GM18508 (cell line): ENCODE measurements around the gene ECHDC3.

Source experiments
- ATAC-seq: cut with Tn5 transposase; IDR thresholded peaks from one replicate; pipeline ENCODE4 v1.9.1; 2021; ENCODE audit warnings: moderate number of reproducible peaks; ENCODE audit not compliant: insufficient read depth, unreplicated experiment

The ECHDC3 gene

DNA sequence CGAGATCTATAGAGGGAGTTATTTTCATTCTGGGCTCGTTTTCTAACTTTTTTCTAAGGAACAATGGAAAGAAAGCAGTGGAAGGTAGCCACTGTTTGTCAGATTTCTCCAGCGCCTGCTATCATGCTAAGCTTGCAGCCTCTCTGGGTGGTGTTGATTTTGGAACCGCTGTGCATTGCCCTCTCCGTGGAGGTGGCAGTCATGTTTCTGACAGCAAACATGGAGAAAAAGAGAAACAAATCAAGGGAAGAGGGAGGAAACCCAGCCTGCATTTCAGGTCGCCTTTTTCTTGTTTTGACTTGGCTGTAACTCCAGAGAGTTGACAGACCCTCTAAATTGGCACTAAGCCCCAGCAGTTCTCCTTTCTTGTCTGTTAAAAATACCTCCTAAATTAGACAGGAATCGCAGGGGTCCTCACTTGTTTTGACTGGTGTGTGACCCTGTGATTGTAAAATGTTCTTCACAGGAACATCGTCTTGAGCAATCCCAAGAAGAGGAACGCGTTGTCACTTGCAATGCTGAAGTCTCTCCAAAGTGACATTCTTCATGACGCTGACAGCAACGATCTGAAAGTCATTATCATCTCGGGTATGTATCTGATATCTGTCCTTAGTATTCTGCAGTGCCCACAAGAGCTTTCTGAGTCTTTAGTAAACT, 4.8 kb downstream of the ECHDC3 start:
- no peak for ATAC-seq

DNA sequence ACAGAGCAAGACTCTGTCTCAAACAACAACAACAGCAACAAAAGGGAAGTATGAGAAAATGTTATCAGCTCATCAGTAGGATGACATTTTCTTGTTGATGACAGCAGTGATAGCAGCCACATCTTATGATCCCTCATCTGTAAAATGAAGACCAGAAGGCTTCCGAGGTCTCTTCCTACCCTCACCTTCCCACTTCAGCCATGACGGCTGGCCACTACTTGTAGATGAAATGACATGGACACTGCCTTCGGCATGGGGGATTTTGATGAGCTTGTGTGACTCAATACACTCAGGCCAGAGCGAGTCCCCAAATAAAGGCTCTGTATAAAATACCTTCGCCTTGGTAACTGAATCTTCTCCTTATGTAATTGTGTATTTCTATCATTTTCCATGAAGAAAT, 6.7 kb downstream of the ECHDC3 start:
- no peak for ATAC-seq

DNA sequence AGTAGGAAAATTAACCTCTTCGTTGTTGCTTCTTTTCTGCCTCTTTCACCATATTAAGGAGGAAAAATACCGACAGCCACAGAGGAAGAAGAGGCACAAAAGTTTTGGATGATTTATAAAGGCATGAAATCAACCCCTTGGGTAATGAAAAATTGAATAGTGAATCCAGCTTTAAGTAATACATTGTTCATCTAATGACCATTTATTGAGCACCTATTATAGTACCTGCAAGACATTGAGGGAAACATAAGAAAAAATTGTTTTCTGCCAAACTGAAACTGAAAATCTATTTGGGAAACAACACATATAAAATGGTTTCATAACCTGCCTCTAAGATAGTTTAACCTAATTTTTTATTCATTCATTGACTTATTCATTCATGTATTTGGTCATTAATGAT, 8.2 kb downstream of the ECHDC3 start:
- ATAC-seq: no peak

DNA sequence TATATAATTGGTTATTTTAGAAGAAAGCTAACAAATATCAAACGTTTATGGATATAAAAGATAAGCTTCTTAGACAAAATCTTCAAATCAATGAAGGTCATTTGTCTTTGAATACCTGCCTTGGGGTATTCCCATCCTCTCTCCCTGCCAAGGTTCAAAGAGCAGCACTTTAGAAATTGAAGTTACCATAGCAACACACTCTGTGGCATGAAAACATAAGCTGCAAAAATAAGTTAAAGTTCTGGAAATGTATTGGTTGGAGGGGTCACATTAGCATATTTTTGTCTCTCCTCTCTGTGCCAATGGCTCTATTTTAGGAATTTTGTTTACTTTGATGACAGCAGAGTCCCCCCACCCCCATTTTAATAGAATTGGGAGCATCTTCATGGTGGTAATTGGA, 12.0 kb downstream of the ECHDC3 start:
- ATAC-seq: no peak

DNA sequence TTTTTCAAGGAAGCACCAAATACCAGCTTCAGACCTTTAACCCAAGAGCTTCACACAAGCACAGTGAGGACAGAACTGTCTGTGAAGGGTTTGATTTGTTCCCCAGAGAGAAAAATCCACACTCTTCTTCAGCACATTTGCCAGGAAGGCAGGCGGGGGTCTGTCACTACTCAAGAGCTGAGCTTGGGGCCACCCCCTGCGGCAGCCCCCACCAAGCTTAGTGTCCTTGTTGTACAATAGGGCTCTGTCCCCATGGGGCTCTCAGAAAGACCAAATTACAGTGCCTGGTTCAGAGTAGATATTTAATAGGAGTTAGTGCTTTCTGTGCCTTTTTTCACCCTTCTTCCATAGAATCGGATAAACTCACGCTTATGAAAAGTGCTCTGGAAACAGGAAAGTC, 12.4 kb downstream of the ECHDC3 start:
- ATAC-seq: no peak

DNA sequence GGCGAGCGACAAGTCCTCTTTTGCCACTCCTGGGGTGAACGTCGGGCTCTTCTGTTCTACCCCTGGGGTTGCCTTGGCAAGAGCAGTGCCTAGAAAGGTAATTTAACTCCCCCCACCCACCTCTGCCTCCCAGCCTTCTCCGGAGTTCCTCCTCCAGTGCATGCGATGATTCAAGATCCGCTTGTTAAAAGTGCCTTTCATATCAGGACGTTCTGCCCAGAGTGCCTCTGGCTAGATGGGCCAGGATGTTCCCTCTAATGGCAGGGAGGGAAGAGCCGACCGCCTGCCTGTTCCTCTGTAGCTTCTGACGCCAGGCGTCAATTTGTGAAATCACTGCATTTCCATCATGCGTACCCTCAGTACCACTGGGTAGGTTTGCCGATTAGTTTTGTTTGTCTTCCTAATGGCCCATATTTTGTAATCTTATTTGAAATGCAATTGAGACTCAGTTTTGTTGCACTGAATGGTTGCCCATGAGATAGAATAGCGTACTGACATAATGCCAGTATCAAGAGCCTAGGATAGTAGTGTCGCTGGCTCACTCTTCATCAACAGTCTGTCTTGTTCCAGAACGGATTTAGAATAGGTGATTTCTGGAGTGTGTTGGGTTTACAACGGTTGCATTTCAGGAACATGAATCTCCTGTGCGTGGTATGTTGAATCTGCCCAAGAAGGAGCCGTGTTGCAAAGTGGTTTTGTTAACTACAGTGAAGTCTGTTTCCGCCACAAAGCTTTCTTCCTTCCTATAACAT, 13.5 kb downstream of the ECHDC3 start:
- ATAC-seq: no peak

DNA sequence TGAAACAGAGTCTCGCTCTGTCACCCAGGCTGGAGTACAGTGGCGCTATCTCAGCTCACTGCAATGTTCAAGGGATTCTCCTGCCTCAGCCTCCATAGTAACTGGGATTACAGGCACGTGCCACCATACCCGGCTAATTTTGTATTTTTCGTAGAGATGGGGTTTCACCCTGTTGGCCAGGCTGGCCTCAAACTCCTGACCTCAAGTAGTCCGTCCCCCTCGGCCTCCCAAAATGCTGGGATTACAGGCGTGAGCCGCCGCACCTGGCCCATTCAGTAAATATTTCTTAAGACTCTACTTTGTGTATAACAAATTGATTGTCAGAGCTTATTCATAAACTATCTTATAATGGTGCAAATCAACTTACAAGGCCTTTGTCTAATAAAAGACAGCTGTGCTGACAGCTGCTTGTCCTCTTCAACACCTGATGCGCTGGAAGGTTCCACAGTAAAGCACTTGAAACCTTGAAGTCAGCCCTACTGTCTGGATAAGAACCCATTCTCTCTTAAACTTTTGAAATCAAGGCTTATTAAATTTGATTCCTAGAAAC, 14.7 kb downstream of the ECHDC3 start:
- no peak for ATAC-seq

DNA sequence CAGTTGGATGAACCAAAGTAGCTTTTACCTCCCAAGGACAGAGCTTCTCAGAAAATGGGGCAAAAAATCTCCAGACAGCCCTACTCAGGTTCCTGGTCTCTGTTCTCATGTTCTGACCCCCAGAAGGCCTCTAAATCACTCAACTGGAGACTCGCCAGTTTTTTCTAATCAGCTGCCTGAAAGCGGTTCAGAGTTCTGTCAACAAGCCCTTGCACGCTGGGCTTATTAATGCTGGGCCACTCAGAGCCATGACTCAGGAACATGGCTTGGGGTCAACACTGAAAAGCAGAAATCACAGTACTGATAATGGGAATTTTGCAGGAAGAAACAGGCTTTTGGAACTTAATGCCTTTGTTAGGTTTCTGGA, 15.3 kb downstream of the ECHDC3 start:
- ATAC-seq: no peak

DNA sequence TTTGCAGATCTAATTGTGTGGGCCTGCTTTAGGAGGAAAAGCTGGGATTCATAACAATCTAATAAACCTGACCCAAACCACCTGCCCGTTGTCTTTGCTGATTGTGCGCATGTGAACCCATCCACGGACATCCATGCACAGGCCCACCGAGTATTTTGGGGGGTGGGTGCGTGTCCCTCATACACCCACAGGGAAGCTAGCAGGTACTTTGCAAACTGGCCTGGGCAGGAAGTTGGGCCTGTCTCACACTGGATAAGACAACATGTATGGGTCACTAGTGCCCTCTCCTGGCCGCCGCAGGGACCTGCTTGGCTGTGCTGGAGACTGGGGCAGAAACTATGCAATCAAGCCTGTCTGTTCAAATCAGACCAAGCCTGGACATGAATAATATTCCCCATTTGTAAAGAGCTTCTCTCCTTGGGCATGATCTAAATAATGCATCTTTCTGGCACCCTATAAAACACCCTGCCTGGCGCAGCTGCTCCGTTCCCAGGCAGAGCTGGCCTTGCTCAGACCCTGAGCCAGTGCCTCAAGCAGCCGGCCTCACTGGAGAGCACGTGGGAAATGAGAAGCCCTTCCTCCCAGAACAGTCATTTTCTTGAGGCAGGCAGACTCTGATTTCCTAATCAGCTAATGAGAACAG, 15.8 kb downstream of the ECHDC3 start:
- ATAC-seq: peak; percentile 77

DNA sequence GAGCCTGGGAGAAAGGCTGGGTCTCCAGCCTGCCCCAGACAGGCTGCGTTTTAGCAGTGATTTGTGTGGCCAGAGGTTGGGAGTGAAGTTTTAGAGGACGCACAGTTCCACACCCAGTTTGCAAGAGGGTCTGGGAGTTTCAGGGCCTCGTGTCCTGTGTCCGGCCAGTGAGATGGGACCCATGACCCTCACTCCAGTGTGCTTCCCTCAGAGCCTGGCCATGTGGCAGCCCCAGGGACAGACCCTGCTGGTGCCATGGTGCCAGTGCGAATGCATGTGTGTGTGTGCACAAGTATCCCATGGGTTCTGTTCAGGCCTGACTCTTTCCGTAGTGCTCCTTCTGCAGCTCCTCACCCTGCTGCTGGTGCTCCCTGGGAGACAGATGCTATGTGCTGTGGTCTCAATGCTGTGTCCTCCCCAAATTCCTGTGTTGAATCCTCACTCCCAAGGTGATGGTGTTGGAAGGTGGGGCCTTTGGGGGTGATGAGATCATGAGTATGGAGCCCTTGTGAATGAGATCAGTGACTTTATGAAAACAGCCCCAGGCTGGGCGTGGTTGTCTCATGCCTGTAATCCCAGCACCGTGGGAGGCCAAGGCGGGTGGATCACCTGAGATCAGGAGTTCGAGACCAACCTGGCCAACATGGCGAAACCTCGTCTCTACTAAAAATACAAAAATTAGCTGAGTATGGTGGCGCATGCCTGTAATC, 16.5 kb downstream of the ECHDC3 start:
- no peak for ATAC-seq

DNA sequence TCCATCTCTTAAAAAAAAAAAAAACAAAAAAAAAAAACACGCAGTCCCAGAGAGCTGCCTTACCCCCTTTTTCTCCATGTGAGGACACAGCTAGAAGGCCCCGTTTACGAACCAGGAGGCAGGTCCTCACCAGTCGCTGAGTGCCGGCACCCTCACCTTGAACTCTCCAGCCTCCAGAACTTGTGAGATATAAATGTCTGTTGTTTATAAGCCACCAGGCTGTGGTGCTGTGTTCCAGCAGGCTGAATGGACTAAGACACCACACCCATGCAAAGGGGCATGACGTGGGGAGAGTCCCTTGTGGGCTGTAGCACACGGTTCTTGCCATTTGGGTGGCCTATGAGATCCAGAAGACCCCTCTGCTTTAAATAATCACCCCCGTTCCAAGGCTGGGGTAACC, 17.2 kb downstream of the ECHDC3 start:
- ATAC-seq: no peak

DNA sequence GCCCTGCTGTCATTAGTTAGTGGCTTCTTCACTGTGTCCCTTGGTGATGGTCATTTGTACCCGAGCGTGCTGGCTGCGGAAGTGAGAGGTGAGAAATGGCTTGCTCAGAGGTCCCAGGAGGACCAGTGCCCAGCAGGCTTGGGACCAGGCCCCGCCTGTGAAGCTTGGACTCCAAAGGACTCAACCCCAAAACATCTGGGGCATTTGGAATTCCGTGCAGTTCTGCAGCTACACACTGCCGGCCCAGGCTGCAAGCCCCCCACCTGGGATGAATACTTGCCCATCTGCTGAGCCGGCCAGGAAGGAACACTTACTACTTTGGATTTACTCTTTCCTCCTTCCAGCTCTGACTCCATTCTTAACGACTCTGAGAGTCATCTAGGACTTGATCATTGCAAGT, 18.0 kb downstream of the ECHDC3 start:
- ATAC-seq: no peak

DNA sequence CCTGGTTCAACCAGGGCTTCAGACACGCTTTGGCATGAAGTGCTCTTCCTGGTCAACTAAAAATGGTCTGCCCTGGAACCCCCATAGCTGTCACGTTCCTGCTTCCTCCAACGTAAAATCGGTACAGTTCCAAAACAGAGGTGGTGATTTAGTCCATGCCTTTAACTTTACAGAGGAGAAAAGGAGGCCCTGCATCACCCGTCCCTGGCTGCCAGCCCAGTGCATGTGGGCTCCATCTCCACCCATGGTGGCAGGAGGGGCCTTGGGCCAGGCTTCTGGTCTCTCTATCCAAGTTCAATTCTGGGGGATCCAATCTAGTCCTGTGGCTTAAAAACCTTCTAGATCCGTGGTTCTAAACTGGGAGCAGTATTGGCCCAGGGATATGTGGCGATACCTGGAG, 18.7 kb downstream of the ECHDC3 start:
- ATAC-seq: no peak

DNA sequence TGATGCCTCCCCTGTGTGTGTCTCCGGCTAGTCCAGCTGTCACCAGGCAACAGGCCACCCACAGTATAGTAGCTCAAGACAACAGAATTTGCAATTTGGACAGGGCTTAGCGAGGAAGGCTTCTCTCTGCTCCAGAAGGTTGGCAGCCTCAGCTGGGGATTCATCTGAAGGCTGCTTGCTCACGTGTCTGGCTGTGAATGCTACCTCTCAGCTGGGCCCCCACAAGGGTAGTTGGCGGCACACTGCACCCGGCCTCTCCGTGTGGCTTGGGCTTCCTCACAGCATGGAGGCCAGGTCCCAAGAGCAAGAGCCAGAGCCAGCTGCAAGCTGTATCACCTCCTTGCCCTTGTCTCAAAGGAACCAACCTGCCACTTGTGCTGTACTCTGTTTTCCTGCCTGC, 19.2 kb downstream of the ECHDC3 start:
- ATAC-seq: no peak

DNA sequence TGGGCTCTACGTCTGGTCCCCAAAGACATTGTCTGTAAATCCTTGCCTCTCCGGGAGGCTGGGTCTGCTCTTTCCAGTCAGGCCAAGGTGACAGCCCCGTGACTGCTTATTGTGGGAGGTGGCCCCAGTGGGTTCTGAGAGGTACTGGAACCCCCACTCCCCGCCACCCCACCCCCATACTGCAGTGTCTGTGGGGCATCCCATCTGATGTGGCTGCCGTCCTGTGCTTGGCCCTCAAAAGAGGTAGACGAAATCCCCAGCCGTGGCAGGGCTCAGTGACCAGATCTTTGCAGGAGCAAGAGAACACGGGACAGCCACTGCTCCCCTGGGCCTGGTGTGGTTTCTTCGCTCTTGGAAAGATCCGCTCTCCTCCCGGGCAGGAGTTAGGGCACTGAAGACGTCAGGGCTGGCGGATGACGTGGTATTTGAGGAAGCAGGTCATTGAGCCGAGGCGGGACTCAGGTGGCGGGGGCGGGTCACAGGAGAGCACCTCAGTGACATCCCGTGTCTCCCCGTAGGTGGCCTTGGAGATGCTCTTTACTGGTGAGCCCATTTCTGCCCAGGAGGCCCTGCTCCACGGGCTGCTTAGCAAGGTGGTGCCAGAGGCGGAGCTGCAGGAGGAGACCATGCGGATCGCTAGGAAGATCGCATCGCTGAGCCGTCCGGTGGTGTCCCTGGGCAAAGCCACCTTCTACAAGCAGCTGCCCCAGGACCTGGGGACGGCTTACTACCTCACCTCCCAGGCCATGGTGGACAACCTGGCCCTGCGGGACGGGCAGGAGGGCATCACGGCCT, 20.7 kb downstream of the ECHDC3 start:
- no peak for ATAC-seq

DNA sequence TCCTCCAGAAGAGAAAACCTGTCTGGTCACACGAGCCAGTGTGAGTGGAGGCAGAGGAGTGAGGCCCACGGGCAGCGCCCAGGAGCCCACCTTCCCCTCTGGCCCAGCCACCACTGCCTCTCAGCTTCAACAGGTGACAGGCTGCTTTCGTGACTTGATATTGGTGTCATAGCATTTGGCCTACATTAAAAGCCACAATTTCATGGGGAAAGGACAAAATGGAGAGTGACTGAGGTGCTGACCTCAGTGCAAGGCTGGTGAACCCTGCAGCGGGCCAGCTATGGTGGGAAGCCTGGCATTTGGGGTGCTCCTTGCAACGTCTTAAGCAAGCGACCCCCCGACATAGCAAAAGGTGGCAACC, 21.3 kb downstream of the ECHDC3 start:
- no peak for ATAC-seq

DNA sequence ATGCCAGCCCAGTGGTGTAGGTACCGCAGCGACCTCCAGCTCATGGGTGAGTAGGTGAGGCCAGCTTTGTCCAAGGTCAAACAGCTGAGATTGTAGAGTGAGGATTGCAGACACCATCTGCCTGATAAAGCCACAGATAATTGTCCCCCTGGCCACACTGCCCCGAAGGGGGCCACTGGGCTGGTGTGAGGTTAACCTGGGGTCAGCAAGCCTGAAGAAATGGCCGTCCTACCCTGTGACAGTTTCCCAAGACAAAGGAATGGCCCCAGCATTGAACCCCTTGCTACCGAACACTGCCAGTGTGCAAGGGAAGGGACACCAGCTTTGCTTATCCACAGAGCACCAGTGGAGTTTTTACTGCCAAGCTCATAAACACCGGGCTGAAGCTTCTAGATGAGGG, 23.0 kb downstream of the ECHDC3 start:
- no peak for ATAC-seq

DNA sequence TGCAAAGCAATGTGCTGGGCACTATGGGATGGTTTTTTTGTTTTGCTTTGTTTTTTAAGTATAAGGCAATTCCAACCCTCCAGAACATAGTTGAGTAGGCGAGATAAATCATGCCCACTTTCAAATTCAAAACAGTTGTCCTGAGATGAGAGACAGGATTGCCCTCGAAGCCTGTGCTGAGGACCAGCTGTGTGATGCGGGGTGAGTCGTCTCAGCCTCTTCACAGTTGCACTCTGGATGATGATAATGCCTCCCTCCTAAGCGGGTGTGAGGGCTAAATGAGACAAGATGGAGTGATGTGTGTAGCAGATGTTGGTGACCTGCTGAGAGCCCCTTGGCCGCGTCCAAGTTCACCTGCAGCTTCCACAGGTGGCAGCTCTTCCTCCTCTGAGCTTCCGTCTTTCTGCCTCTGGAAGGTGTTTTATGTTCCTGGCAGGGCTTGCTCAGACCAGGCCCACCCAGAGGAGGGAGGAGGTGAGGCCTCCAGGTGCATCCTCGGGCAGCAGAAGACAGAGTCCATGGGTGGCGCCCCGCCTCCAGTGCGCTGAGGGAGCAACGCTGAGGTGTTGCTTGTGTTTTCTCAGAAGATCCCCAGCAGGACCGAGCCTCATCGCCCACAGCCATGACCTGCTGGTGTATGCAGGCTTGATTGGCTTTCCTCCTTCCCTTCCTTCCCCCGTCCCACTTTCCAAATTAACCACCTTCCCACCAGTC, 30.6 kb downstream of the ECHDC3 start:
- no peak for ATAC-seq

DNA sequence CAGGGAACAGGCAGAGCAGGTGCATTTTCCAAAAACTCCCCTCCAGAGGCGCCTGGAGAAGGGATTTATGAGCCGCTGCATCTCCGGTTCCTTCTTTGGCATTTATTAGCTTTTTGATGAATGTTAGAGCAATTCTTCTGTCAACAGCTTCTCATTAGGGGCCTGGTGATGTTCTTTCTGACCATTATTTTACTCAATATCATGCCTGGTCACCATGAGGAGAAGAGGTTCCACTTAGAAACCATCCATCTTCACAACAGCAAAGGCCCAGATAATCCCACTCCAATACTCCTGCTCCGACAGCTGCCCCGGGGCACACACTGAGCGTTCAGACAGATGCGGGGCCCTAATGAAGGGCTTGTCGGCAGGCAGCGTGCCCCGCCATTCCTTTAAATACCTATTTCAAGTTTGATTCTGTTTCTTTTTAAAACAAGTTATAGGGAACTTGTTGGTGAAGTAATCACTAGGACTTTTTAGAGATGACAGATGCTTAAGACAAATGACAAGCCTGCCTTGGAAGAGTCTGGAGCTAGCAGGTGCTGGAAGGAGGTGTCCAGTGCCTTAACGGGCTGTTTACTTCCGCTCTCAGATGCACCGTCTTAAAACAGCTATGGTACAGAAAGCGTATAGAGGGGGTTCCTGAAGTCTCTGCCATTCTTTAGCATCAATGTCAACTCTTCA, 31.7 kb downstream of the ECHDC3 start:
- no peak for ATAC-seq
